K562 (cell line): Measurements from ENCODE around the gene CARD14. TPM values are rescaled to one million over a fixed set of nuclear protein-coding genes. Genes with fewer than 3 reads are reported as not detected.

Experiments
- ADNP ChIP-seq: fragments of 200-800 bp; sonication (Bioruptor generic); IDR thresholded peaks from 2 replicates; pipeline ENCODE4 v1.6.1; 2016; ENCODE audit warnings: missing genetic modification characterization, missing compliant biosample characterization
- ELF1 ChIP-seq: fragments of 200-800 bp; sonication (Bioruptor generic); IDR thresholded peaks from 2 replicates; pipeline ENCODE4 v1.6.1; 2016; ENCODE audit warnings: missing genetic modification characterization, missing compliant biosample characterization
- GATAD2A ChIP-seq: fragments of 450-650 bp; IDR thresholded peaks from 2 replicates; pipeline ENCODE4 v1.6.1; 2017
- HES1 ChIP-seq: fragments of 450-650 bp; IDR thresholded peaks from 2 replicates; pipeline ENCODE4 v1.6.1; 2016; ENCODE audit warnings: low read depth, mild to moderate bottlenecking, moderate library complexity
- HMG20B ChIP-seq: fragments of 250-450 bp; sonication (Bioruptor Pico); IDR thresholded peaks from 2 replicates; pipeline ENCODE4 v1.5.0; 2021; ENCODE audit warnings: mild to moderate bottlenecking
- MTA3 ChIP-seq: fragments of 450-650 bp; formaldehyde crosslinking; IDR thresholded peaks from 2 replicates; pipeline ENCODE4 v1.6.1; 2017; ENCODE audit warnings: mild to moderate bottlenecking, borderline replicate concordance
- MXD1 ChIP-seq: fragments of 250-450 bp; sonication (Bioruptor Pico); IDR thresholded peaks from 2 replicates; pipeline ENCODE4 v1.8.0; 2021; ENCODE audit warnings: borderline replicate concordance, mild to moderate bottlenecking, moderate library complexity; ENCODE audit not compliant: poor library complexity, severe bottlenecking
- NCOR1 ChIP-seq: fragments of 450-650 bp; IDR thresholded peaks from 2 replicates; pipeline ENCODE4 v1.6.1; 2016; ENCODE audit warnings: mild to moderate bottlenecking, moderate library complexity
- NFE2L1 ChIP-seq: fragments of 450-650 bp; IDR thresholded peaks from 2 replicates; pipeline ENCODE4 v1.6.1; 2016; ENCODE audit warnings: missing genetic modification characterization, low read depth, mild to moderate bottlenecking, missing compliant biosample characterization, moderate library complexity, borderline replicate concordance
- NR3C1 ChIP-seq: sonication (generic); formaldehyde crosslinking; IDR thresholded peaks from 2 replicates; pipeline ENCODE4 v1.8.1; 2022; ENCODE audit warnings: missing genetic modification reagents
- PTTG1 ChIP-seq: fragments of 450-650 bp; IDR thresholded peaks from 2 replicates; pipeline ENCODE4 v1.6.1; 2016; ENCODE audit warnings: low read depth, mild to moderate bottlenecking, missing genetic modification characterization, missing compliant biosample characterization
- RBM22 ChIP-seq: fragments of 200-400 bp; formaldehyde crosslinking; IDR thresholded peaks from 2 replicates; pipeline ENCODE4 v1.6.1; 2018; ENCODE audit warnings: low read length, low read depth; ENCODE audit not compliant: poor library complexity, severe bottlenecking
- RNF2 ChIP-seq: sonication (generic); IDR thresholded peaks from 2 replicates; pipeline ENCODE4 v1.6.1; 2016
- SMAD3 ChIP-seq: fragments of 450-650 bp; formaldehyde crosslinking; conservative IDR thresholded peaks from 2 replicates; pipeline ENCODE4 v1.4.0; 2020; ENCODE audit warnings: mild to moderate bottlenecking
- SUPT5H ChIP-seq: fragments of 450-650 bp; IDR thresholded peaks from 2 replicates; pipeline ENCODE4 v1.6.1; 2016
- TCF15 ChIP-seq: fragments of 250-450 bp; sonication (Bioruptor Pico); IDR thresholded peaks from 2 replicates; pipeline ENCODE4 v1.8.0; 2022; ENCODE audit warnings: moderate library complexity, mild to moderate bottlenecking, inconsistent platforms
- ZBTB2 ChIP-seq: fragments of 450-650 bp; IDR thresholded peaks from 2 replicates; pipeline ENCODE4 v1.6.1; 2016; ENCODE audit warnings: antibody characterized with exemption
- ZNF347 ChIP-seq: fragments of 450-650 bp; formaldehyde crosslinking; IDR thresholded peaks from 2 replicates; pipeline ENCODE4 v1.4.0; 2020; ENCODE audit warnings: low read depth, mild to moderate bottlenecking, moderate library complexity
- ZNF41 ChIP-seq: fragments of 250-450 bp; sonication (Bioruptor Pico); conservative IDR thresholded peaks from 2 replicates; pipeline ENCODE4 v1.4.0; 2020; ENCODE audit warnings: mild to moderate bottlenecking
- ZNF57 ChIP-seq: fragments of 450-650 bp; formaldehyde crosslinking; IDR thresholded peaks from 2 replicates; pipeline ENCODE4 v1.4.0; 2020; ENCODE audit warnings: mild to moderate bottlenecking, moderate library complexity
- ZNF584 ChIP-seq: fragments of 200-800 bp; sonication (Bioruptor generic); IDR thresholded peaks from 2 replicates; pipeline ENCODE4 v1.6.1; 2016; ENCODE audit warnings: low read depth, mild to moderate bottlenecking, missing genetic modification characterization, missing compliant biosample characterization
- ZNF76 ChIP-seq: fragments of 250-450 bp; sonication (Bioruptor Pico); IDR thresholded peaks from 2 replicates; pipeline ENCODE4 v1.4.0; 2020; ENCODE audit warnings: mild to moderate bottlenecking, moderate library complexity, borderline replicate concordance
- polyA plus RNA-seq, 8 experiments: library from polyadenylated mRNA; depleted of rRNA in 4 of 8; stranded (reverse) in 5 of 8; unstranded in 3 of 8; fragments of >200 nt; fragmentation: Nextera tagmentation in 2 of 8; fragmentation: Illumina TruSeq in 1 of 8; extraction: Ambion mirVana in 2 of 8; extraction: Trizol in 1 of 8; gene quantifications; 2 replicates each; pipeline versions ENCODE4 v1.2.1 to v1.2.3, GENCODE V29; 2011 to 2014; ENCODE audit warnings: inconsistent platforms in 1 of 8, missing spikeins in 1 of 8
- total RNA-seq, 7 experiments: library from RNA; depleted of rRNA in 6 of 7; stranded (reverse); fragments of >200 nt in 6 of 7; fragmentation: Illumina TruSeq in 2 of 7; extraction: Trizol in 2 of 7; gene quantifications; 2 replicates each; pipeline versions ENCODE4 v1.2.1 to v1.2.3, GENCODE V29; 2011 to 2021; ENCODE audit warnings: low replicate concordance in 1 of 7
- TF ChIP-seq, protein P1 (sequence below), 2 experiments: IDR thresholded peaks; 2 replicates each; pipeline ENCODE4 v1.6.1; 2012; ENCODE audit warnings: improper control_type of control experiment in 2 of 2, low read depth in 2 of 2, low read length in 2 of 2, borderline replicate concordance in 1 of 2

The CARD14 gene
- total and polyA plus RNA-seq, 9 of the 15 experiments (the other 6 are each of a cell fraction or from before 2014, with no cell fraction given) = not detected

GRCh38 chr17:80254396-80255251 is 84.8 kb downstream of the CARD14 start (continued):
- TF ChIP-seq, protein P1, sequence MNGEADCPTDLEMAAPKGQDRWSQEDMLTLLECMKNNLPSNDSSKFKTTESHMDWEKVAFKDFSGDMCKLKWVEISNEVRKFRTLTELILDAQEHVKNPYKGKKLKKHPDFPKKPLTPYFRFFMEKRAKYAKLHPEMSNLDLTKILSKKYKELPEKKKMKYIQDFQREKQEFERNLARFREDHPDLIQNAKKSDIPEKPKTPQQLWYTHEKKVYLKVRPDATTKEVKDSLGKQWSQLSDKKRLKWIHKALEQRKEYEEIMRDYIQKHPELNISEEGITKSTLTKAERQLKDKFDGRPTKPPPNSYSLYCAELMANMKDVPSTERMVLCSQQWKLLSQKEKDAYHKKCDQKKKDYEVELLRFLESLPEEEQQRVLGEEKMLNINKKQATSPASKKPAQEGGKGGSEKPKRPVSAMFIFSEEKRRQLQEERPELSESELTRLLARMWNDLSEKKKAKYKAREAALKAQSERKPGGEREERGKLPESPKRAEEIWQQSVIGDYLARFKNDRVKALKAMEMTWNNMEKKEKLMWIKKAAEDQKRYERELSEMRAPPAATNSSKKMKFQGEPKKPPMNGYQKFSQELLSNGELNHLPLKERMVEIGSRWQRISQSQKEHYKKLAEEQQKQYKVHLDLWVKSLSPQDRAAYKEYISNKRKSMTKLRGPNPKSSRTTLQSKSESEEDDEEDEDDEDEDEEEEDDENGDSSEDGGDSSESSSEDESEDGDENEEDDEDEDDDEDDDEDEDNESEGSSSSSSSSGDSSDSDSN (IDR thresholded peaks at IDR 0.05; ENCODE audit: borderline replicate concordance in 1 of 2, low read depth in 2 of 2, low read length in 2 of 2) = peak in 1 of 2 experiments; percentile 9; a peak in 1 of 4 replicates
- 0 out of 2 replicates have a peak, but pooled peaks have one; percentile 46 for TF ChIP-seq SMAD3 (CRISPR knock-in tag)
- peak; percentile 31; the same call in 1 of the 2 replicates for TF ChIP-seq HES1
- TF ChIP-seq MXD1 = peak; percentile 36
- TF ChIP-seq ELF1 (tag) = peak; percentile 41; the same call in 1 of the 2 replicates
- 0 out of 2 replicates have a peak, but pooled peaks have one; percentile 28 for TF ChIP-seq ZNF57
- peak; percentile 93 for TF ChIP-seq TCF15 (CRISPR knock-in tag)
- TF ChIP-seq RBM22 = no peak
- peak; percentile 88 for TF ChIP-seq ZNF41 (CRISPR knock-in tag)
- peak; percentile 80 for TF ChIP-seq NCOR1
- TF ChIP-seq ZBTB2 = peak; percentile 85
- no peak for TF ChIP-seq ZNF347
- peak; percentile 82; the same call in 1 of the 2 replicates for TF ChIP-seq PTTG1 (tag)
- TF ChIP-seq RNF2 = peak; percentile 38; the same call in 1 of the 2 replicates
- peak; percentile 97 for TF ChIP-seq NFE2L1 (tag)
- no peak for TF ChIP-seq HMG20B (CRISPR knock-in tag)
- peak; percentile 58 for TF ChIP-seq SUPT5H
- TF ChIP-seq ZNF76 (CRISPR knock-in tag) = peak; percentile 94; the same call in 1 of the 2 replicates
- 0 out of 2 replicates have a peak, but pooled peaks have one; percentile 51 for TF ChIP-seq ADNP (tag)
- TF ChIP-seq MTA3 = peak; percentile 97
- TF ChIP-seq NR3C1 (CRISPR knock-in tag) = no peak
- peak; percentile 99 for TF ChIP-seq GATAD2A
- peak; percentile 84 for TF ChIP-seq ZNF584
